Stimulated activated CD8-positive, alpha-beta memory T cell treated with anti-CD3 and anti-CD28 coated beads, Interleukin-15, amount 100 ng/mL, for 24 hours (primary cell): ENCODE results near the gene MIOX.

ENCODE experiments used
- DNase-seq: peaks from one replicate; pipeline ENCODE4 v3.0.0-alpha.2; 2020; ENCODE audit warnings: low read depth

Gene MIOX

GRCh38 chr22:50473855-50474671, 12.6 kb upstream of the MIOX start:
- no peak for DNase-seq

- peak; percentile 79 for DNase-seq
These were observed 11.7 kb upstream of the MIOX start, which contains the start of gene SBF1 for GRCh38 chr22:50474710-50475651. TSS of gene SBF1 (minus strand) at chr22:50475035. CDS start at chr22:50474840, 195 bp downstream.

- no peak for DNase-seq
These were observed 11.0 kb upstream of the MIOX start for GRCh38 chr22:50475652-50476002.

GRCh38 chr22:50476868-50477267, 9.8 kb upstream of the MIOX start:
- DNase-seq, result no peak

GRCh38 chr22:50477923-50478322, 8.7 kb upstream of the MIOX start:
- no peak for DNase-seq

- DNase-seq, result no peak
These were observed 6.9 kb upstream of the MIOX start for GRCh38 chr22:50479721-50480120.

GRCh38 chr22:50481045-50481439, 5.6 kb upstream of the MIOX start:
- DNase-seq, result no peak

GRCh38 chr22:50481440-50482106, 5.1 kb upstream of the MIOX start, which contains the start of gene ADM2:
TSS of gene ADM2 (plus strand) at chr22:50481543. CDS start at chr22:50481848, 305 bp downstream.
- no peak for DNase-seq

GRCh38 chr22:50482107-50483074, 4.3 kb upstream of the MIOX start:
- DNase-seq, result no peak

- no peak for DNase-seq
These were observed 3.6 kb upstream of the MIOX start for GRCh38 chr22:50483106-50483505.

- no peak for DNase-seq
These were observed 3.1 kb upstream of the MIOX start for GRCh38 chr22:50483556-50483955.

- DNase-seq, result no peak
These were observed 2.4 kb upstream of the MIOX start for GRCh38 chr22:50483977-50484853.

- no peak for DNase-seq
These were observed 1.2 kb upstream of the MIOX start for GRCh38 chr22:50485221-50486131.

- DNase-seq, result no peak
These were observed 789 bp downstream of the MIOX start for GRCh38 chr22:50487290-50488005.

GRCh38 chr22:50488006-50488677, 1.5 kb downstream of the MIOX start:
- DNase-seq, result no peak

- no peak for DNase-seq
These were observed 2.2 kb downstream of the MIOX start for GRCh38 chr22:50488886-50489285.

- no peak for DNase-seq
These were observed 2.9 kb downstream of the MIOX start for GRCh38 chr22:50489363-50490243.
